Sigmoid colon (tissue), 7 donors: ENCODE data around the gene CLPTM1. TPM values are rescaled to one million over a fixed set of nuclear protein-coding genes. Genes with fewer than 3 reads are reported as not detected.

ENCODE experiments used
- DNase-seq: peaks from one replicate; pipeline ENCODE4 v3.0.0-alpha.2; 2019
- H3K27ac ChIP-seq, 4 donors: fragments of 200-600 bp; sonication (generic); one replicate each; pipeline ENCODE4 v1.5.1; 2016 to 2019; ENCODE audit warnings: mild to moderate bottlenecking in 1 of 4
- H3K27me3 ChIP-seq, 3 donors: fragments of 200-600 bp; sonication (generic); one replicate each; pipeline ENCODE4 v1.5.1; 2019; ENCODE audit warnings: mild to moderate bottlenecking in 1 of 3
- H3K36me3 ChIP-seq, 4 donors: fragments of 200-600 bp; sonication (generic); one replicate each; pipeline ENCODE4 v1.5.1; 2016 to 2019
- H3K4me1 ChIP-seq, 4 donors: fragments of 200-600 bp; sonication (generic); one replicate each; pipeline ENCODE4 v1.5.1; 2017 to 2019
- H3K4me3 ChIP-seq, 4 donors: fragments of 200-600 bp; sonication (generic); one replicate each; pipeline ENCODE4 v1.5.1; 2017 to 2019; ENCODE audit warnings: mild to moderate bottlenecking in 2 of 4, moderate library complexity in 1 of 4
- H3K9me3 ChIP-seq, 4 donors: fragments of 200-600 bp in 3 of 4; sonication (generic) in 3 of 4; one replicate each; pipeline versions ENCODE4 v1.5.1 to v1.6.1; 2013 to 2019
- CTCF ChIP-seq, 4 experiments: fragments of 450-650 bp in 3 of 4; fragments of 200-600 bp in 1 of 4; IDR thresholded peaks; one replicate each; pipeline ENCODE4 v1.5.1; 2016 to 2019; ENCODE audit warnings: antibody characterized with exemption in 4 of 4, mild to moderate bottlenecking in 3 of 4, moderate library complexity in 2 of 4
- EP300 ChIP-seq, 4 donors: sonication (generic); formaldehyde crosslinking; IDR thresholded peaks; one replicate each; pipeline ENCODE4 v1.6.1; 2017; ENCODE audit warnings: antibody characterized with exemption in 4 of 4
- POLR2A ChIP-seq, 2 donors: fragments of 450-650 bp; IDR thresholded peaks; one replicate each; pipeline ENCODE4 v1.6.1; 2016; ENCODE audit warnings: antibody characterized with exemption in 2 of 2, mild to moderate bottlenecking in 2 of 2, moderate library complexity in 2 of 2
- POLR2AphosphoS5 ChIP-seq, 4 donors: sonication (generic); formaldehyde crosslinking; IDR thresholded peaks; one replicate each; pipeline ENCODE4 v1.6.1; 2017; ENCODE audit warnings: antibody characterized with exemption in 4 of 4
- WGBS, 2 donors: extraction: QIAGEN DNeasy Blood & Tissue Kit; methylation state at CpG; one replicate each; pipeline ENCODE4 v1.1.7; 2013; 5-methylcytosine and 5-hydroxymethylcytosine counted together
- intact Hi-C: fragments of 100-400 bp; cut with DNase I; formaldehyde crosslinking; loops from one replicate; pipeline ENCODE4 v1.15.1; 2023
- polyA plus RNA-seq, 3 donors: library from polyadenylated mRNA; stranded (reverse); fragments of 200-250 nt; gene quantifications; one replicate each; pipeline ENCODE4 v1.2.3, GENCODE V29; 2013
- total RNA-seq, 4 donors: library from RNA; depleted of rRNA; stranded (reverse); fragments of >200 nt; gene quantifications; one replicate each; pipeline ENCODE4 v1.1.0, GENCODE V29; 2016
- donor health status: healthy with polysubstance abuse.
- donor health status: Bipolar disorder and iron deficiency.
- donor health status: healthy.

CLPTM1 gene
- total and polyA plus RNA-seq, 7 donors = 22.2 to 94.0 (median 43.2) TPM

- Histone ChIP-seq H3K27me3 (no peaks in the 10 kb centered on the region), H3K27ac (peak within 1 kb of the TSS; percentile 94 to 97 (median 95)), H3K36me3 (peaks cover 6 to 66% (median 24%) of the 10 kb centered on the region in 4 donors), H3K4me3 (peak within 1 kb of the TSS; percentile 84 to 94 (median 90)), H3K4me1 (peaks cover 0 to 39% (median 29%) of the 10 kb centered on the region in 4 donors), H3K9me3 (no peaks in the 10 kb centered on the region)
- DNase-seq = peak; percentile 96
- intact Hi-C loops = loop anchor here (2.0 to 5.0 kb wide), 3 partner anchors 36 to 53 kb away; partner anchors contain the start of genes GEMIN7, PPP1R37 and ZNF296
- TF ChIP-seq EP300 (IDR thresholded peaks at IDR 0.05) = no peak
- TF ChIP-seq POLR2AphosphoS5 (IDR thresholded peaks at IDR 0.05) = peak; percentile 98 to 99 (median 98)
- no peak for TF ChIP-seq CTCF (IDR thresholded peaks at IDR 0.05)
- TF ChIP-seq POLR2A (IDR thresholded peaks at IDR 0.05) = peak; percentile 94 to 97
- WGBS, 2 donors = 1 to 2% methylated on average over 62 of the region's 62 CpGs
These were observed 84.0 kb downstream of the CLPTM1 start, which contains the start of gene CLASRP for GRCh38 chr19:45038931-45039893. TSS of gene CLASRP (plus strand) at chr19:45039045. CDS start at chr19:45040213, 1,168 bp downstream.

GRCh38 chr19:45040059-45040771 is 85.0 kb downstream of the CLPTM1 start:
- no peaks in the 10 kb centered on the region for H3K9me3 ChIP-seq
- no peak for DNase-seq
- peaks cover 17 to 66% (median 30%) of the 10 kb centered on the region in 4 donors for H3K36me3 ChIP-seq
- H3K27me3 ChIP-seq = no peaks in the 10 kb centered on the region
- intact Hi-C loops = no loop called here
- 73 to 77% methylated on average over 19 of the region's 19 CpGs for WGBS, 2 donors
- peaks cover 0 to 49% (median 32%) of the 10 kb centered on the region in 4 donors for H3K4me1 ChIP-seq
- H3K27ac ChIP-seq = peak overlapping the region; percentile 94 to 97 (median 95)
- TF ChIP-seq EP300 (IDR thresholded peaks at IDR 0.05) (no peak), POLR2AphosphoS5 (IDR thresholded peaks at IDR 0.05) (no peak), POLR2A (IDR thresholded peaks at IDR 0.05) (no peak), CTCF (IDR thresholded peaks at IDR 0.05) (no peak)
- peak overlapping the region in 3 of 4 donors; percentile 84 to 90 (median 90) for H3K4me3 ChIP-seq

- 88 to 92% methylated on average over 6 of the region's 6 CpGs for WGBS, 2 donors
- H3K9me3 ChIP-seq = no peaks in the 10 kb centered on the region
- no peak overlapping the region for H3K27ac ChIP-seq
- peaks cover 0 to 58% (median 41%) of the 10 kb centered on the region in 4 donors for H3K4me1 ChIP-seq
- no peak for TF ChIP-seq POLR2A (IDR thresholded peaks at IDR 0.05)
- TF ChIP-seq POLR2AphosphoS5 (IDR thresholded peaks at IDR 0.05) = no peak
- H3K36me3 ChIP-seq = peaks cover 18 to 66% (median 25%) of the 10 kb centered on the region in 4 donors
- intact Hi-C loops = no loop called here
- no peak overlapping the region for H3K4me3 ChIP-seq
- no peaks in the 10 kb centered on the region for H3K27me3 ChIP-seq
- DNase-seq = no peak
These were observed 85.9 kb downstream of the CLPTM1 start for GRCh38 chr19:45041125-45041524.

Other genes starting within 250 kb of the CLPTM1 start
- 10 to 100 TPM; 13.9 to 69.0 (median 25.9) TPM for gene BCL3, start 206.7 kb upstream of the CLPTM1 start, total RNA-seq
- gene BCL3, start 206.7 kb upstream of the CLPTM1 start, polyA plus RNA-seq = 100 to 1,000 TPM in 1 of 3 donors, 10 to 100 TPM in 2; 44.4 to 104 (median 64.7) TPM
- gene CBLC, start 177.5 kb upstream of the CLPTM1 start, total RNA-seq = not detected
- gene CBLC, start 177.5 kb upstream of the CLPTM1 start, polyA plus RNA-seq = 10 to 100 TPM; 46.8 to 64.5 (median 58.0) TPM
- 10 to 100 TPM in 3 of 4 donors, 1 to 10 TPM in 1; 6.1 to 36.3 (median 13.4) TPM for gene BCAM, start 146.3 kb upstream of the CLPTM1 start, total RNA-seq
- gene BCAM, start 146.3 kb upstream of the CLPTM1 start, polyA plus RNA-seq = 10 to 100 TPM in 1 of 3 donors, 1 to 10 TPM in 2; 1.2 to 19.9 (median 2.1) TPM
- 10 to 100 TPM; 16.3 to 39.6 (median 27.3) TPM for gene NECTIN2, start 109.1 kb upstream of the CLPTM1 start, total RNA-seq
- 10 to 100 TPM; 15.6 to 68.6 (median 27.3) TPM for gene NECTIN2, start 109.1 kb upstream of the CLPTM1 start, polyA plus RNA-seq
- gene TOMM40, start 64.1 kb upstream of the CLPTM1 start, total RNA-seq = 10 to 100 TPM; 21.6 to 40.2 (median 33.1) TPM
- 10 to 100 TPM; 32.4 to 76.8 (median 32.4) TPM for gene TOMM40, start 64.1 kb upstream of the CLPTM1 start, polyA plus RNA-seq
- gene APOE, start 49.6 kb upstream of the CLPTM1 start, total RNA-seq = 100 to 1,000 TPM in 2 of 4 donors, 10 to 100 TPM in 2; 63.5 to 188 (median 92.2) TPM
- gene APOE, start 49.6 kb upstream of the CLPTM1 start, polyA plus RNA-seq = 100 to 1,000 TPM; 111 to 326 (median 208) TPM
- 10 to 100 TPM in 1 of 4 donors, 1 to 10 TPM in 2, not detected in 1; 2.3 to 11.8 (median 5.8) TPM for gene APOC1, start 40.8 kb upstream of the CLPTM1 start, total RNA-seq
- gene APOC1, start 40.8 kb upstream of the CLPTM1 start, polyA plus RNA-seq = 10 to 100 TPM; 46.2 to 73.3 (median 49.9) TPM
- not detected for gene APOC4, start 13.1 kb upstream of the CLPTM1 start, total RNA-seq
- not detected for gene APOC4, start 13.1 kb upstream of the CLPTM1 start, polyA plus RNA-seq
- gene APOC2, start 9.3 kb upstream of the CLPTM1 start, total RNA-seq = not detected
- gene APOC2, start 9.3 kb upstream of the CLPTM1 start, polyA plus RNA-seq = 10 to 100 TPM in 1 of 3 donors, 1 to 10 TPM in 2; 3.0 to 10.6 (median 3.3) TPM
- gene RELB, start 46.1 kb downstream of the CLPTM1 start, total RNA-seq = 10 to 100 TPM in 1 of 4 donors, 1 to 10 TPM in 3; 3.2 to 16.7 (median 4.1) TPM
- 10 to 100 TPM; 21.0 to 50.2 (median 30.0) TPM for gene RELB, start 46.1 kb downstream of the CLPTM1 start, polyA plus RNA-seq
- gene CLASRP, start 83.7 kb downstream of the CLPTM1 start, total RNA-seq = 100 to 1,000 TPM in 1 of 4 donors, 10 to 100 TPM in 3; 61.9 to 157 (median 73.7) TPM
- 10 to 100 TPM; 19.0 to 70.8 (median 19.2) TPM for gene CLASRP, start 83.7 kb downstream of the CLPTM1 start, polyA plus RNA-seq
- gene ZNF296, start 121.1 kb downstream of the CLPTM1 start, total RNA-seq = 1 to 10 TPM in 1 of 4 donors, under 1 TPM in 1, not detected in 2; 0.41 to 1.2 TPM
- gene ZNF296, start 121.1 kb downstream of the CLPTM1 start, polyA plus RNA-seq = 1 to 10 TPM; 2.8 to 5.4 (median 3.0) TPM
- gene GEMIN7, start 123.9 kb downstream of the CLPTM1 start, total RNA-seq = 10 to 100 TPM; 10.3 to 18.2 (median 16.2) TPM
- gene GEMIN7, start 123.9 kb downstream of the CLPTM1 start, polyA plus RNA-seq = 10 to 100 TPM; 27.0 to 31.2 (median 30.6) TPM
- 10 to 100 TPM; 17.8 to 23.2 (median 19.9) TPM for gene PPP1R37, start 137.8 kb downstream of the CLPTM1 start, total RNA-seq
- 10 to 100 TPM; 21.6 to 32.5 (median 22.4) TPM for gene PPP1R37, start 137.8 kb downstream of the CLPTM1 start, polyA plus RNA-seq
- gene NKPD1, start 205.6 kb downstream of the CLPTM1 start, total RNA-seq = under 1 TPM in 1 of 4 donors, not detected in 3; 0.83 TPM
- under 1 TPM in 1 of 3 donors, not detected in 2; 0.12 TPM for gene NKPD1, start 205.6 kb downstream of the CLPTM1 start, polyA plus RNA-seq
- 10 to 100 TPM; 15.1 to 36.4 (median 27.2) TPM for gene TRAPPC6A, start 222.9 kb downstream of the CLPTM1 start, total RNA-seq
- 10 to 100 TPM; 50.3 to 67.5 (median 66.1) TPM for gene TRAPPC6A, start 222.9 kb downstream of the CLPTM1 start, polyA plus RNA-seq
- gene BLOC1S3, start 223.4 kb downstream of the CLPTM1 start, total RNA-seq = 10 to 100 TPM in 1 of 4 donors, 1 to 10 TPM in 3; 6.1 to 10.9 (median 7.8) TPM
- 1 to 10 TPM; 2.8 to 7.0 (median 3.0) TPM for gene BLOC1S3, start 223.4 kb downstream of the CLPTM1 start, polyA plus RNA-seq